GM18526 (cell line): ENCODE measurements around the gene CPLX4.

Experiments
- POLR2A ChIP-seq: IDR thresholded peaks from 3 replicates; pipeline ENCODE4 v1.6.1; 2011; ENCODE audit not compliant: insufficient read length; ENCODE audit errors: extremely low read depth

The CPLX4 gene

GRCh38 chr18:59325965-59326364 lies 7.5 kb upstream of the CPLX4 start:
- TF ChIP-seq POLR2A: no peak

GRCh38 chr18:59324623-59324971 lies 6.1 kb upstream of the CPLX4 start:
- TF ChIP-seq POLR2A: no peak

- no peak for TF ChIP-seq POLR2A
Measured at GRCh38 chr18:59323931-59324622, 5.6 kb upstream of the CPLX4 start.

- no peak for TF ChIP-seq POLR2A
Measured at GRCh38 chr18:59311631-59312030, 6.8 kb downstream of the CPLX4 start.

- no peak for TF ChIP-seq POLR2A
Measured at GRCh38 chr18:59308938-59309260, 9.6 kb downstream of the CPLX4 start.

GRCh38 chr18:59308248-59308937 lies 10.1 kb downstream of the CPLX4 start:
- no peak for TF ChIP-seq POLR2A

- TF ChIP-seq POLR2A: no peak
Measured at GRCh38 chr18:59306640-59307039, 11.8 kb downstream of the CPLX4 start.

GRCh38 chr18:59305295-59305694 lies 13.2 kb downstream of the CPLX4 start:
- no peak for TF ChIP-seq POLR2A

GRCh38 chr18:59303656-59304195 lies 14.7 kb downstream of the CPLX4 start:
- no peak for TF ChIP-seq POLR2A

GRCh38 chr18:59303006-59303405 lies 15.4 kb downstream of the CPLX4 start:
- TF ChIP-seq POLR2A: no peak

- TF ChIP-seq POLR2A: no peak
Measured at GRCh38 chr18:59301929-59302328, 16.5 kb downstream of the CPLX4 start.

- TF ChIP-seq POLR2A: no peak
Measured at GRCh38 chr18:59300676-59301285, 17.7 kb downstream of the CPLX4 start.

GRCh38 chr18:59298871-59299270 lies 19.6 kb downstream of the CPLX4 start:
- TF ChIP-seq POLR2A: no peak

- no peak for TF ChIP-seq POLR2A
Measured at GRCh38 chr18:59293317-59293716, 25.1 kb downstream of the CPLX4 start.

- no peak for TF ChIP-seq POLR2A
Measured at GRCh38 chr18:59286341-59286740, 32.1 kb downstream of the CPLX4 start.

- TF ChIP-seq POLR2A: no peak
Measured at GRCh38 chr18:59282341-59282740, 36.1 kb downstream of the CPLX4 start.
